ENCODE data around the gene C5. TPM values are rescaled to one million over a fixed set of nuclear protein-coding genes. Genes with fewer than 3 reads are reported as not detected.
"Not testable (repeated sequence)": the region's sequence is repeated elsewhere in the genome, so short reads cannot be mapped to it uniquely, and the experiment has no call there.

C5 gene
- 0.29 and 1.7 TPM in 2 replicates for total RNA-seq

DNA sequence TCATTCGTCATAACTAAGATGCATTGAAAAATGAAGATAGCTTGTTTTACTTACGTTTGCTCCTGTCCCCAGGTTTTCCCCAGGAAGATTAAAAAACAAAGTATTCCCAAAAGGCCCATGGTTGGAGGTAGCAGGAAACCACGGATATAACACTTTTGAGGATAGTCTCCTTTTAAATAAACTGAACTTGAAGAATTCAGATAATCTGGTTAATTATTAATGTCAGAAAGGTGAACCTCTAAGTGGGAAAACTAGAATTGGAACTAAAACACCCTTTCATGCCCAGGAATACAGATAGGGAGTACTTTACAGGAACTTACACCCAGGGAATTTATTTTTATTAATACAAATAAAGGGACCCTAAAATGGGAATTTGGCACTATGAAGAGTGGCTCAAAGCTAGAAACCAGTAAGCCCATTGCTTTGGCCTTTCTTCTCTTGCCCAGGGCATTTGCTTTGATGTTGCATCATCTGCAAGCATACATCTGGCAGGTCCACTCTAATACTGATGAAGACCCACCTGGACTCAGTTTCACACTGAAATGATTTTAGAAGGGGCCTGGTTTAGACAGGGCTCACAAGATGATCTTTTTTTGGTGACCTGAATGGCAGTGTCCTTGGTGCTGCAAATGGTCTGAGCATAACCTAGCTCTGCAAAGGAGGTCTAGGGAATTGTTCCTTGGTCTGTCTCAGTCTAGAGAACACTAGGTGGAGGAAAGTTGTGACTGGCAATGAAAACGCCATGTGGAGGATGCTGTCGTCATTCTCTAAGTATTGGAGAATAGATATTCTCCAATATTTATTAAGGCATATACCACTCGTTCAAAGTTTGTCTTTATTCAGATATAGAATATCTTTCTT lies at the start of gene C5:
TSS of gene C5 (minus strand) at position 148 of the 861 bp plus-strand sequence. CDS start at position 119, 29 bp downstream.
- no peak for DNase-seq (ENCODE audit: extremely low read depth, low read depth, low spot score)

DNA sequence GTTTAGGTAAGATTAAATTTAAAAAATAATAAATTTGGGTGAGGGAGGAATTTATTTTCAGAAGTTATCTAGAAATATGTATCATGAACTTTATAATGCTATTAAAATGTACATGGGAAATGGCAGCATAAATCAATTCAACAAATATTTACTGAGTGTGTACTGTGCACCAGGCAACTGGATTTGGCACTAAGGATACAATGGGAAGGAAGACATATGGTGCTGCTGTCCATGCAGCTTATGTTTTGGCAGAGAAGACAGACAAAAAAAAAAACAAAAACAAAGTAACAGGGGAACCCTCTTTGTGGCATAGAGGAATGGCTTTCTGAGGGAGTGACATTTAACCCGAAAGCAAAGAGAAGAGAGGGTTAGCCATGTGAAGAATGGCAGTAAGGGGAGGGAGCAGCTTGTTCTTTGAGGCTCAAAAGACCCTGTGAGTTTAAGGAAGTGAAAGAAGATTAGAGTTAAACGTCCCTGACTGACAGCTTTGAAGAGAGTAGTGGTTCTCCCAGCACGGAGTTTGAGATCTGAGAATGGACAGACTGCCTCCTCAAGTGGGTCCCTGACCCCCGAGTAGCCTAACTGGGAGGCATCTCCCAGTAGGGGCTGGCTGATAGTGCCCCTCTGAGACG lies 48.6 kb upstream of the C5 start:
- no peak for DNase-seq (ENCODE audit: extremely low read depth, low read depth, low spot score)

DNA sequence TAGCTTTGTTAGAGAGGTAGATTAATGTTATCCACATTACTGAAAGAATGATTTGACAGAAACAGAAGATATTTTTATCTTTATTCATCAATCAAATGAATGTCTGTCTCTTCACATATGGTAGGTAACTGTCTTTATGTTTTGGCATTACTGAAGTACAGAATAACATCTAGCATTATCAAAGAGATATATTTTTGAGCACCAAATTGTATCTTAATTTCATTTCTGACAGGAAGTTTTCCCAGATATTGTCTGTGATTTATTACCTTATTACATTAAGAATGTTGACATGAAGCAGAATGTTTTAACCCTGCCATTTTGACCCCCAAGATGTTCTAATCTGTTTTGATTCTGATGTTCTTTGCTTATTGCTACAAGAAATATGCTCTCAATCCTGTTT lies 45.0 kb upstream of the C5 start:
- DNase-seq (ENCODE audit: extremely low read depth, low read depth, low spot score): no peak

DNA sequence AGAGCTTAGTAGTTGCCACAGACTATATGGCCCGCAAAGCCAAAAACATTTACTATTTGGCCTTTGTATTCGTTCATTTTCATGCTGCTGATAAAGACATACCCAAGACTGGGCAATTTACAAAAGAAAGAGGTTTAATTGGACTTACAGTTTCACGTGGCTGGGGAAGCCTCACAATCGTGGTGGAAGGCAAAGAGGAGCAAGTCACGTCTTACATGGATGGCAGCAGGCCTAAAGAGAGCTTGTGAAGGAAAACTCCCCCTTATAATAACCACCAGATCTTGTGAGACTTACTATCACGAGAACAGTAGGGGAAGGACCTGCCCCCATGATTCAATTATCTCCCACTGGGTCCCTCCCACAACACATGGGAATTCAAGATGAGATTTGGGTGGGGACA lies 40.7 kb upstream of the C5 start:
- DNase-seq (ENCODE audit: extremely low read depth, low read depth, low spot score): not testable (repeated sequence)

DNA sequence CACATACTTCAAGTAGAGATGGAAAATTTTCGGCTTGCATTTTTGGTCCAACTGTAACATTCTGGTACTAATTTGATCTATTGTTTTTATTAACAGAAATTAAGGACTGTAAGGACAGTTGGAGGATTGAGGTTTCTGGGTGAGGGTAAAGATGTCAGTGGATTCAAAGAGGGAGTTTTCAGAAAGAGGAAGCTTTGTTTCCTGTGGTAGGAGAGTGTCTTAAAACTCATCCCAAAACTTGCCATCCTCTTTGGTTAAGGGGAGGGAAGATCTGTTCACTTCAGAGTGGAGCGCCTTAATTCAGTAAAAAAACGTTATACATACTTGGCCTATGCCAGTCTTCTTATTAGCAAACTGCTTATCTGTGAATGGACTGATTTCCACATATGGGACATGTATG lies 38.5 kb upstream of the C5 start:
- no peak for DNase-seq (ENCODE audit: extremely low read depth, low read depth, low spot score)

DNA sequence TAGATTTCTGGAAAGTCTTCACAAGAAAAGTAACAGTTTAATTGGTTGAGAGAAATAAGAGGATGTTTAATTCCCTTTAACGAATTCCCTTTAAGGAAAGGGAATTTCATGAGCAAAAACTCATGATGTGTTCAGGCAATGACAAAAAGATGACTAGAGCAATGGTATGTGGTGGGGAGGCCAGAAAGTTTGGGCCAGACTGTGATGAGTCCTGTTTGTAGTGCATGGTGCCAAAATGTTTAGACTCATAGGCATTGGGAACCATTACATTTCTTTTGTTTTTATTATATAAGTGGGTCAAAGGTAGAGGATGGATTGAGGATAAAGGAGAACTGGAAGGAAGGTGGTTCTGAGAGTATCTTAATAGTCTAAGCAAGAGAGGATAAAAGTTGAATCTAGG lies 35.6 kb upstream of the C5 start:
- no peak for DNase-seq (ENCODE audit: extremely low read depth, low read depth, low spot score)

DNA sequence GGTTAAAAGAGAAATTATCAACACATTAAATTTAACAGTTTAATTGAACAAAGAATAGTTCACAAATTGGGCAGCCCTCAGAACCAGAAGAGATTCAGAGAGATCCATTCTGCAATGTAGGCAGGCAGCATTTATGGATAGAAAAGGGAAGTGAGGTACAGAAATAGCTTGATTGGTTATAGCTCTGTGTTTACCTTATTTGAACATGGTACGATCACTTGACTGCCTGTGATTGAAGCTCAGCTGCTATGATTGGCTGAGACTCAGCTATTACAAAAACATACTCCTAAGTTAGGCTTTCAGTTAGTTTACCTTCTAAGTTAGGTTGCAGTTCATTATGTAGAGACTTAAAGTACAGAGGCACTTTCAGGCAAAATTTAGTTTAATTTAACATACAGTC lies 32.0 kb upstream of the C5 start:
- no peak for DNase-seq (ENCODE audit: extremely low read depth, low read depth, low spot score)

DNA sequence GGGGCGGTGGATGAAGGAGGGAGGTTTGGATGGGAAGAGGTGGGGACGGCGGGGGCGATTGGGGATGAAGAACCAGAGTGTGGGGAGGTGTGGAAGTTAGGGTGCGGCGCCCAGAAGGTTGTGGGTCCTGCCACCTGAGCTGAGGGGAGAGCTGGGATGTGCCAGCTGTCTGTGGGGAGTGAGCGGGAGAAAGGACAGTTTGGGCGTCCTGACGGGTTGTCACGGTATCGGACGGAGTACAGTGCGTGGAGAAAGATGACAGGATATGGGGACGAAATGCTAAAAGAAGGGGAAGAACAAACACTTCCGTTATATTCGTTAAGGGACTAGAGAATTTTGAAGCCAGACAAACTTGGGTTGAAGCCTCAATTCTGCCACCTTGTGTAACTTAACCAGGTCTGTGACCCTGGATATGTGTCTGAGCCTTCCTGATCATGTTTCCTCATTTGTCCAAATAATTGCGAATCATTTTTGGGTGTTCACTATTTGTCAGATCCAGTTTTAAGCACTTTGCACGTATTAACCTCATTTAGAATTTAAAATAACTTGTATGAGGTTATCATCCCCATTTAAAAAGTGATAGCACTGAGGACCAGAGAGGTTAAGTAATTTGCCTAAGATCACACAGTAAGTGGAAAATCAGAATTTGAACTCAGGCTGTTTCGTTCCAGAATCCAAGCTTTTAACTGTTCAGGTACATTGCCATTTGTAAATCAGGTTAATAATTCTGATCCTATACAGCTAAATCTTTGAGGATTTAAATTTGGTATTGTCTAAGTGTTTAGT lies 25.4 kb upstream of the C5 start:
- no peak for DNase-seq (ENCODE audit: extremely low read depth, low read depth, low spot score)

DNA sequence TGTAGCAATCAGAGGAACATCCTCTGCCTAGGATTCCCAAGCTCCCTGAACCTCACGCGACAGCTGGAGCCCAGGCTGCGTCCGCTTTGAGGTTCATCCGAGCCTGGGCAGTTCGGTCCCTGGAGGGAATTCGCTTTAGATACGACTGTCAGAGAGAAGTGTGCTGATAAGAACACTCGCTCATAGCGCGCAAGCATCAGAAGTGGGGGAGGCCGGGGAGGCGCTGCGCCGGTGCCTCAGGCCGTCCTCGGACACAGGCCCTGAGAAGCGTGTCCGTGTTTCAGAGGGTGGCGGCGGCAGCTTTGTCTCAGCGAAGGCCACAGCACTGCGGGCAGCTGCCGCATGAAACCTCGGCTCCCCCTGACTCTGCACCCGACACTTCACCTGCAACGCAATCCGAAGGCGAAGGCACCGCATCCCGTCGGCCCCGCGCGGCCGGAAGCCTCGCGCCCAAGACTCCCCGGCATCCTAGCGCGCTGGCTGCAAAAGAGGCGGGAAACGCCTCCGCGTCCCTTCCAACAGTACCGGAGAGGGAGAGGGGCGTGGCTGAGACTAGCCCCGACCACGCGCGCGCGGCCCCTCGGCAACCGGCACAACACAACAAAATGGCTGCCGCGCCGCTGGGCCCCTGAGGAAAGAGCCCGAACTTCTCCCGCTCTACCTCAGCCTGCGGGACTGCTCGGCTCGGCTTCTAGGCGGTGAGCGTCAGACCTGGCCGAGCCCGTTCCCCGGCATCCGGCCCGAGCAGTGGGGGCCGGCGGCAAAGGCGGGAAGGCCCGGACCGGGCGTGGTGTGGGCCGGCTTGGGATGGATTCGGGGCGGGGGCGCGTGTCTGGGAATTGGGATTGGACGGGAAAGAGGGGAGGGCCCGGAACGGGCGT lies 24.5 kb upstream of the C5 start, which contains the start of gene CNTRL:
TSS of gene CNTRL (plus strand) at position 586 of the 881 bp plus-strand sequence. CDS start 13,372 bp downstream, outside the sequence.
- DNase-seq (ENCODE audit: extremely low read depth, low read depth, low spot score): no peak

DNA sequence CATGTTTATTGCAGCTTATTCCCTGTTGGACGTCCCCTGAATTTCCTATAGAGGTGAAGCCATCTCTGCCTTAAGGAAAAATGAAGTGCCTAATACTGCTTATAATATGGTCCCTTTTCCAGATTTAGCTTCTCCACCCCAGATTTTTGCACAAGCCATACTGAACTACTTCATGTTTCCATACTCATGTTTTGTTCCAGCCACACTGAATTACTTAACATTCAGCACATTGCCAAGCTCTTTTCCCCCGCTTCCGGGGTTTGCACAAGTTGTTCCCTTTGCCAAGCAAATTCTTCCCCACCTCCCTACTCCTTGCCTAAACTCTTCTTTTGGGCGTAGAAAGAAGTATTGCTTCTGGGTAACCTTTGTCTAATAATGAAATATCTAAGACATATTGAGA lies 23.0 kb upstream of the C5 start:
- no peak for DNase-seq (ENCODE audit: extremely low read depth, low read depth, low spot score)

DNA sequence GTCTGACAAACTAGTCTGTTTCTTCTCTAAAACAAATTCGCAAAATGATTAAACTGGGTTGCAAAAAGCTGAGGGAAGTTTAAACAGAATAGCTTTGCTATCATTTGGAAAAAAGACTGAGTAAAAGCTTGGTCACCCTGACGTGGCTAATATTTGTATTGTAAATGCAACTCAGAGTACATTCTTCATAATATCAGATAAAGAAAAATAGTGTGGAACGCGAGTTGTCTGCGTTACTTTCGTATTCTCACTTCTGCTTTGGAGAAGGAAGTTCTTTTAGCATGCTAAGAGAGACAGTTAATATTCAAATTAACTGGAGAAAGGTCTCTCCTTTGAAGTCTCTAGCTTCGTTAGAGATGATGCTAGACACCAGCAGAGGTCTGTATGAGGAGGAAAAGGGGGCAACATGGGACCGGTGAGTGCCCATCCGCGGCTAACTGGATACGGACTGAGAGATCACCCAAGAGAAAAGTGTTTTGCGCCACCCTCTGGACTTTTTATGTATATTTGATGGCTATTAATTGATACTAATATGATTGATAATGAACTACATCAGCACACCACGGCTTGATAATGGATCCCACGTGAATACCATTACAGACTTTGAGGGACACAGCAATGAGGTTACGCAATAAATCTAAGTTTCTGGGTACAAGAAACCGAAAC lies 21.8 kb upstream of the C5 start:
- no peak for DNase-seq (ENCODE audit: extremely low read depth, low read depth, low spot score)

DNA sequence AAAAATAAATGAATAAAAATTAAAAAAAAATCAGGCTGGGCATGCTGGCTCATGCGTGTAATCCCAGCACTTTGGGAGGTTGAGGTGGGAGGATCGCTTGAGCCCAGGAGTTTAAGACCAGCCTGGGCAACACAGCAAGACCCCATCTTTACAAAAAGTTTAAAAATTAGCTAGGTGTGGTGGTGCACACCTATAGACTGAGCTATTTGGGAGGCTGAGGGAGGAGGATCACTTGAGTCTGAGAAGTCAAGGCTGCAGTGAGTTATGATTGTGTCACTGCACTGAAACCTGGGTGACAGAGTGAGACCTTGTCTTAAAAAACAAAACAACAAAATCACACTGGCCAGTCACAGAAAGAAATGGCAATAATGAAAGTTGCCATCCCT lies 21.3 kb upstream of the C5 start:
- no peak for DNase-seq (ENCODE audit: extremely low read depth, low read depth, low spot score)

DNA sequence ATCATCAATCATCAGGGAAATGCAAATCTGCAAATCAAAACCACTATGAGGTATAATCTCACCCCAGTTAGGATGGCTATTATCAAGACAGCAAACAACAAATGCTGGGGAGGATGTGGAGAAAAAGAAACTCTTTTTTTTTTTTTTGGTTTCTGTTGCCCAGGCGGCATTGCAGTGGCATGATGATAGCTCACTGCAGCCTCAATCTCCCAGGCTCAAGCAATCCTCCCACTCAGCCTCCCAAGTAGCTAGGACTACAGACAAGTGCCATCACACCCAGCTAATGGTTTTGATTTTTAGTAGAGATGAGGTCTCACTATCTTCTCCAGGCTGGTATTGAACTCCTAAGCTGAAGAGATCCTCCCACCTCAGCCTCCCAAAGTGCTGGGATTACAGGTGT lies 19.3 kb upstream of the C5 start:
- no peak for DNase-seq (ENCODE audit: extremely low read depth, low read depth, low spot score)

DNA sequence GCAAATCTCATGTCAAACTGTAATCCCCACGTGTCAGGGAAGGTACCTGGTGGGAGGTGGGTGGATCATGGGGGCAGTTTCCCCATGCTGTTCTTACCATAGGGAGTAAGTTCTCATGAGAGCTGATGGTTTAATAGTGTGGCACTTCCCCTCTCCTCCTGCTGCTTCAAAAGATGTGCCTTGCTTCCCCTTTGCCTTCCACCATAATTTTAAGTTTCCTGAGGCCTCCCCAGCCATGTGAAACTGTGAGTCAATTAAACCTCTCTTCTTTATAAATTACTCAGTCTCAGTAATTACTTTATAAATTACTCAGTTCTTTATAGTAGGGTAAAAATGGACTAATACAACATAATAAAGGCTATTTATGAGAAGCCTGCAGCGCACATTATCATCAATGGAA lies 17.6 kb upstream of the C5 start:
- DNase-seq (ENCODE audit: extremely low read depth, low read depth, low spot score): no peak

DNA sequence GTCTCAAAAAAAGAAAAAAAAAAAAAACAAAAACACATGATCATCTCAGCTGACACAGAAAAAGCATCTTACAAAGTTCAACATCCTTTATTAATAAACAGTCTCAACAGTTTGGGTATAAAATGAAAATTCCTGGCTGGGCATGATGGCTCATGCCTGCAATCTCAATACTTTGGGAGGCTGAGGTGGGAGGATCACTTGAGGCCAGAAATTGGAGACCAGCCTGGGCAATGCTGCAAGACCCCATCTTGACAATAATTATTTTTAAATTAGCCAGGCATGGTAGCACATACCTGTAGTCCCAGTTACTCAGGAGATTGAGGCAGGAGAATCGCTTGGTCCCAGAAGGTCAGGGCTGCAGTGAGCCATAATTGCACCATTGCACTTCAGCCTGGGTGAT lies 16.8 kb upstream of the C5 start:
- no peak for DNase-seq (ENCODE audit: extremely low read depth, low read depth, low spot score)

DNA sequence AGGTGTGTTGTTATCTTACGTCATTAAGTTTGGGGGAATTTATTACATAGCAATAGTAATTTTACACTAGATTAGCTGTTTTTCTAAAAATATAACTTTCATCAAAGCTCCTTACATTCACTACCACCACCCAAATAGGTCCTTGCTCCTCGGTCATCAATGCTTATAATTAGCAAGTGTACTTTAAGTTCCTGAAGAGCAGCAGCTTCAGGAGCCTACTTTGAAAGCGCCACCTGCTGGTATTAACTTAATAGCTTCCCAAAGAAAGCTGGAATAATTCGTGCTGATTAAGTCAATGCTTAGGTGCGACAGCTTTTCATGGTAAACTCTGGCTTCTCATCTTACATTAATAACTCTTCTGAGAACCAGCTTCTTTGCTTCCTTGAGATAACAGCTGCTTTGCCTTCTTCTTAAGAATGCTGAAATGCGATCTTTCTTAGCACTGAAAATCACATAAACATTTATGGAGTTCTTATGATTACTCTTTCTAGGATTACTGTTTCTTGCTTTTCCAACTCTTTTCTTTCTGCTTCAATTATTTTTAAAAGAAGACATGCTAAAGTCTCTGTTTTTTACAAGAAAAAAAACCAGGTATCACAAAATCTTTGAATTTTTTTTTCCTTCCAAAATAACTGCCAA lies 10.0 kb upstream of the C5 start:
- peak; percentile 71 for DNase-seq (ENCODE audit: extremely low read depth, low read depth, low spot score)

DNA sequence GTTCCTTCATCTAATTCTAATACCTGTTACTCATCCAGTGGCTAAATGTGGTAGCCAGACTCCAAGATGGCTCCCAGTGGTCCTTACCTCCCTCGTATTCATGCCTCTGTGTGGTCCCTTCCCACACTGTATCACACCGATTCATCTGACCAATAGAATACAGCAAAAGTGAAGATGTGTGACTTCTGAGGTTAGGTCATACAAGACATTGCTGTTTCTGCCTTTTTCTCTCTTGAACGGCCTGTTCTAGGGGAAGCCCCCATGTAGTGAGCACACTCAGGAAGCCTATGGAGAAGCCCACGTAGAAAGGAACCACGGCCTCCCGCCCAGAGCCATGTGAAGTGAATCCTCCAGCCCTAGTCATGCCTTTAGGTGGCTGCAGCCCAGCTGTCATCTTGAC lies 9.4 kb upstream of the C5 start:
- DNase-seq (ENCODE audit: extremely low read depth, low read depth, low spot score): no peak

DNA sequence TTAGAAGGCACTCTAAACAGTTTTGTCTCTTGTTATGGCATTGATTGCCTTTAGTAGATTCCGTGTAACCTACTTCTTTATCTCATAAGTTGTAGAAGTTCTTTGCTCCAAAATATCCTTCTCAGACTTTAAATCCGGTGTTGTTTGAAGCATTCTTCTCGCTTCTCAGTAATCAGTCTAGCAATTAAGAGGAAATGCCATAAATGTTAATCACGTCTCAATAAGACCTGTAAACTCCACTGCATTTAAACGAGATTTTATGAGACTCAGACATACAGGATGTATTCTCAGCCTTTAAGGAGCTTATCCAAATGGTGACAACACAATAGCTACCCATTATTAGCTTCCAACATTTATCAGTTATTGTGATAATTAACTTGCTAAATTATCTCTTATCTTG lies 7.7 kb upstream of the C5 start:
- no peak for DNase-seq (ENCODE audit: extremely low read depth, low read depth, low spot score)

DNA sequence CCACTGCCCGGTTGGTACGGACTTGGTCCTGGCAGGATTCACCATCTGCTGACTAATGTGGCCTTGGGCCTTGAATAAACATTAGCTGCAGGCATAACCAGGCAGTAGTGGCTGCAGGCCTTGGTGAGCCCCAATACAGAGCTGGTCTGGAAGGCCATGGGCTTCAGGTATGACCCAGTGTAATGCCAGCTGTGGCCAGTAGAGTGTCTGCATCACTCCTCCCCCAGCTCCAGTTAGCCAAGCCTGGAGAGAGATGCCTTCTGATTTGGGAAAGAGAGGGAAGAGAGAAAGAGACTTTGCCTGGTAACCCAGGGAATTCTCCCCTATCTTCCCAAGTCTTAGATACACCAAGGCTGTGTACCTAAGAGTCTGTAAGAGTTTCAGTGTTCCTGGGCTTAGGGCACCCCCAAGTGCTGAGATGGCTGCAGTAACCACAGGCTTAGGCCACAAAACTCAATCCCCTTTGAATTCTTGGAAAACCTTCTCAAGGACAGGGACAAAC lies 5.6 kb upstream of the C5 start:
- no peak for DNase-seq (ENCODE audit: extremely low read depth, low read depth, low spot score)

All from glomerular endothelial cell (primary cell).